ENCODE data around the gene IGF2. TPM values are rescaled to one million over a fixed set of nuclear protein-coding genes. Genes with fewer than 3 reads are reported as not detected.
A peak's percentile ranks its signal among the peaks of the same experiment; 100 is the strongest.

Gene IGF2
- total RNA-seq, 1 donor from 2014 or later: 8.8 TPM

DNA sequence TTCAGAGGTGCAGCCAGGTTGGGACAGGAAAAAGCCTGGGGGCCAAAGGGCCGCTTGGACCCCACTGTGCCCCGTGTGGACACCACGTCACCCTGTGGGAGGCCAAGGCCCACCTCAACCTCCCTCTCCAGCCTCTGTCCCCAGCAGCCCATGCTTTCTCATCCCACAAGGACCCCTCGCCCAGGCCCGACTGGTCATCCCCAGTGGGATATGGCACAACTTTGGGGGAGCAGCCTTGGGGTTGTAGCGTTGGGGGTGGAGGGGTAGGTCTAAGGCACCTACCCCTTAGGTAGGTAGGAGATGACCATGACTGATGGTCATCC, 44.0 kb downstream of the IGF2 start:
- intact Hi-C loops (cut with DNase I): no loop called here
- Histone ChIP-seq H3K4me1 (peaks cover 26% of the 10 kb centered on the region), H3K9me3 (no peaks in the 10 kb centered on the region), H3K4me3 (no peak overlapping the region), H3K36me3 (no peaks in the 10 kb centered on the region), H3K27ac (no peak overlapping the region), H3K27me3 (no peaks in the 10 kb centered on the region)
- DNase-seq (no peak), ATAC-seq (no peak)
- no peak for TF ChIP-seq CTCF (IDR thresholded peaks at IDR 0.05)

DNA sequence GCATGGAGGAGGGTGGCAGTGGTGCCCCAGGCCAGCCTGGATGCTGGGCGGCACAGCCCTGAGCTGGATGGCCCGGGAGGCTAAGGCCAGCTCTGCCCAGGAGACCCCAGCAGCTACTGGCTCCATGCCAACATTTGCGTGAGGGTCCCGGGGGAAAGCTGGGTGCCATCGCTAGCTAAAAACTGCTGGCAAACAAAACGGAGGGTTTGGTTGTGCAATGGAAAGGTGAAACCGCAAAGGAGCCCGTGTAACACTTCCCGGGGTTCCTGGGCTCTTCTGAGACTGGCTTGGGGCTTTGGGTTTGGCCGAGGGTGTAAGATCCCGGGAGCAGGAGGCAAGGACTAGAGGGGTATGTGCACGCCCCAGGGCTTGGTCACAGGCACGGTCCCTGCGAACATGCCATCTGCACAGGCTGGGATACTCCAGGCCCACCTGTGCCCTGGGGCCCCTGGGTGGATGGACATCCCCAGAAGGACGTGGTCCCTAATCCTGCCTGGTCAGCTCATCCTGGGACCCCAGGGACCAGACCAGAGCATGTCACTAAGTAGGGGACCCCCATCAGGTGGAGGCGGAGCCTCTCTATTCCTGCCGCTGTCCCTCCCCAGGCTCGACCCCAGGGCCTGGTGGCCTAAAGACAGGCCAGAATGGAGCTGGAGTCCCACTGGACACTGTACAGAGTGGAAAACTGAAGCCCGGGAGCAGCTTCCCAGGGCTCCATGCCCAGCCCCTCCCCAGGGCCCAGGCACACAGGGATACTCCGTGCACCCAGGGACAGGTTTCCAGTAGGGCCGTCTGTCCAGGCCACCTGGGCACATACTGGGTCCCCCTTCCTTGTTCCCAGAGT, 44.6 kb downstream of the IGF2 start:
- Histone ChIP-seq H3K4me1 (peaks cover 20% of the 10 kb centered on the region), H3K27ac (no peak overlapping the region), H3K36me3 (no peaks in the 10 kb centered on the region), H3K4me3 (no peak overlapping the region), H3K9me3 (no peaks in the 10 kb centered on the region), H3K27me3 (no peaks in the 10 kb centered on the region)
- DNase-seq: peak; percentile 59
- intact Hi-C loops (cut with DNase I): no loop called here
- no peak for ATAC-seq
- TF ChIP-seq CTCF (IDR thresholded peaks at IDR 0.05): no peak

- ATAC-seq: no peak
Observed at GRCh38 chr11:2093575-2094353, 45.4 kb downstream of the IGF2 start.

GRCh38 chr11:2092956-2093412, 46.2 kb downstream of the IGF2 start:
- Histone ChIP-seq H3K4me3 (no peak overlapping the region), H3K27ac (no peak overlapping the region), H3K9me3 (no peaks in the 10 kb centered on the region), H3K27me3 (no peaks in the 10 kb centered on the region), H3K4me1 (peaks cover 11% of the 10 kb centered on the region), H3K36me3 (no peaks in the 10 kb centered on the region)
- DNase-seq (peak; percentile 90), ATAC-seq (peak; percentile 49)
- no peak for TF ChIP-seq CTCF (IDR thresholded peaks at IDR 0.05)
- intact Hi-C loops (cut with DNase I): no loop called here

More at GRCh38 chr11:2093575-2094353, 45.4 kb downstream of the IGF2 start:
- Histone ChIP-seq H3K9me3 (no peaks in the 10 kb centered on the region), H3K4me3 (no peak overlapping the region), H3K36me3 (no peaks in the 10 kb centered on the region), H3K27me3 (no peaks in the 10 kb centered on the region), H3K4me1 (peaks cover 13% of the 10 kb centered on the region), H3K27ac (no peak overlapping the region)
- peak; percentile 64 for DNase-seq
- intact Hi-C loops (cut with DNase I): no loop called here
- no peak for TF ChIP-seq CTCF (IDR thresholded peaks at IDR 0.05)

DNA sequence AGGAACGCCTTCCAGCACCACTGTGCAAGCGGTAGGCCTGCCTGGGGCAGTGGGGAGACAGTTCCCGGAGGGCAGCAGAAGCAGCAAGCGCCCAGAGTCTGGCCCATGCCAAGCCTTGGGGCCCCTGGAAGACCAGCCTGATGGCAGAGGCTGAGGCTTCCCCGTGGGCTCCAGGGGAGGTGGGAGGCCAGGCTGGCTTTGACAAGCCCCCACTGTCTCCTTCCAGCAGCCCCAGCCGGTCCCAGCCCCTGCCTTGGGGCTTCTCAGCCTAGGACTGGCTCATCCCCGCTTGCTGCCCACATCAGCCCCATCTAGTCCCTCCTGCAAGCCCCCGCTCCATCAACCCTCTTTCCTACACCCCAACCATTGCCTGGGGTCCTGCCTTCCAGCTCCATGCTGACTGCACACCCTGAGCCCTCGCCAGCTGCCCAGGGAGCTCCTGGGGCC, 46.7 kb downstream of the IGF2 start:
- H3K4me1 ChIP-seq: peaks cover 6% of the 10 kb centered on the region
- H3K27me3 ChIP-seq: no peaks in the 10 kb centered on the region

More for the DNA sequence above, 46.7 kb downstream of the IGF2 start:
- no peak for TF ChIP-seq CTCF (IDR thresholded peaks at IDR 0.05)
- H3K36me3 ChIP-seq: no peaks in the 10 kb centered on the region
- no peak overlapping the region for H3K27ac ChIP-seq
- H3K9me3 ChIP-seq: no peaks in the 10 kb centered on the region
- ATAC-seq: no peak
- no peak for DNase-seq
- intact Hi-C loops (cut with DNase I): no loop called here
- no peak overlapping the region for H3K4me3 ChIP-seq
